Thoracic aorta (tissue), 2 donors: ENCODE results near the gene PLCXD1. TPM values are rescaled to one million over a fixed set of nuclear protein-coding genes. Genes with fewer than 3 reads are reported as not detected.

Experiments
- ATAC-seq: fragments of 150-250 bp; one replicate; pipeline ENCODE4 v1.8.0; 2017; ENCODE audit warnings: low read depth; ENCODE audit not compliant: insufficient number of reproducible peaks, low FRiP score
- DNase-seq: peaks from one replicate; pipeline ENCODE4 v3.0.0-alpha.2; 2020; ENCODE audit warnings: low spot score
- H3K27ac ChIP-seq, 2 donors: fragments of 200-600 bp; sonication (generic); 1 replicate in 1 of 2; 2 replicates in 1 of 2; pipeline ENCODE4 v1.5.1; 2016; ENCODE audit warnings: mild to moderate bottlenecking in 2 of 2, moderate library complexity in 2 of 2
- H3K27me3 ChIP-seq: fragments of 200-600 bp; sonication (generic); replicated peaks from 2 replicates; pipeline ENCODE4 v1.6.0; 2016; ENCODE audit warnings: mild to moderate bottlenecking; ENCODE audit not compliant: insufficient read depth
- H3K36me3 ChIP-seq: fragments of 200-600 bp; sonication (generic); one replicate; pipeline ENCODE4 v1.5.1; 2016
- H3K4me1 ChIP-seq, 2 donors: fragments of 200-600 bp; sonication (generic); 1 replicate in 1 of 2; 2 replicates in 1 of 2; pipeline versions ENCODE4 v1.5.1 to v1.6.0; 2016; ENCODE audit warnings: low read depth in 2 of 2, mild to moderate bottlenecking in 1 of 2; ENCODE audit not compliant: control insufficient read depth in 1 of 2
- H3K4me3 ChIP-seq: fragments of 200-600 bp; sonication (generic); 2 replicates; pipeline ENCODE4 v1.5.1; 2016; ENCODE audit warnings: mild to moderate bottlenecking
- H3K9me3 ChIP-seq: fragments of 200-600 bp; sonication (generic); 2 replicates; pipeline ENCODE4 v1.5.1; 2016
- CTCF ChIP-seq: fragments of 200-600 bp; sonication (generic); IDR thresholded peaks from one replicate; pipeline ENCODE4 v1.5.1; 2019; ENCODE audit warnings: antibody characterized with exemption
- total RNA-seq, 2 donors: library from RNA; depleted of rRNA; stranded (reverse); fragments of >200 nt; gene quantifications; one replicate each; pipeline versions ENCODE4 v1.1.0 to v1.2.3, GENCODE V29; 2016

Gene PLCXD1
- total RNA-seq, 2 donors from 2014 or later, result 14.5 to 29.0 TPM

- TF ChIP-seq CTCF, result no peak
- DNase-seq (no peak), ATAC-seq (no peak)
- H3K27ac ChIP-seq, result no peak overlapping the region
- no peaks in the 10 kb centered on the region for H3K36me3 ChIP-seq
- H3K4me1 ChIP-seq, result no peaks in the 10 kb centered on the region
- H3K27me3 ChIP-seq, result no peaks in the 10 kb centered on the region
- no peak overlapping the region for H3K4me3 ChIP-seq
- H3K9me3 ChIP-seq, result no peaks in the 10 kb centered on the region
Measured at GRCh38 chrX:341541-342101, 60.4 kb downstream of the PLCXD1 start.

- DNase-seq, result no peak
- Histone ChIP-seq H3K27ac (no peak overlapping the region), H3K36me3 (no peaks in the 10 kb centered on the region), H3K4me1 (no peaks in the 10 kb centered on the region), H3K27me3 (no peaks in the 10 kb centered on the region), H3K4me3 (no peak overlapping the region), H3K9me3 (no peaks in the 10 kb centered on the region)
- no peak for TF ChIP-seq CTCF
- no peak for ATAC-seq
Measured at GRCh38 chrX:344371-344901, 63.3 kb downstream of the PLCXD1 start.

DNA sequence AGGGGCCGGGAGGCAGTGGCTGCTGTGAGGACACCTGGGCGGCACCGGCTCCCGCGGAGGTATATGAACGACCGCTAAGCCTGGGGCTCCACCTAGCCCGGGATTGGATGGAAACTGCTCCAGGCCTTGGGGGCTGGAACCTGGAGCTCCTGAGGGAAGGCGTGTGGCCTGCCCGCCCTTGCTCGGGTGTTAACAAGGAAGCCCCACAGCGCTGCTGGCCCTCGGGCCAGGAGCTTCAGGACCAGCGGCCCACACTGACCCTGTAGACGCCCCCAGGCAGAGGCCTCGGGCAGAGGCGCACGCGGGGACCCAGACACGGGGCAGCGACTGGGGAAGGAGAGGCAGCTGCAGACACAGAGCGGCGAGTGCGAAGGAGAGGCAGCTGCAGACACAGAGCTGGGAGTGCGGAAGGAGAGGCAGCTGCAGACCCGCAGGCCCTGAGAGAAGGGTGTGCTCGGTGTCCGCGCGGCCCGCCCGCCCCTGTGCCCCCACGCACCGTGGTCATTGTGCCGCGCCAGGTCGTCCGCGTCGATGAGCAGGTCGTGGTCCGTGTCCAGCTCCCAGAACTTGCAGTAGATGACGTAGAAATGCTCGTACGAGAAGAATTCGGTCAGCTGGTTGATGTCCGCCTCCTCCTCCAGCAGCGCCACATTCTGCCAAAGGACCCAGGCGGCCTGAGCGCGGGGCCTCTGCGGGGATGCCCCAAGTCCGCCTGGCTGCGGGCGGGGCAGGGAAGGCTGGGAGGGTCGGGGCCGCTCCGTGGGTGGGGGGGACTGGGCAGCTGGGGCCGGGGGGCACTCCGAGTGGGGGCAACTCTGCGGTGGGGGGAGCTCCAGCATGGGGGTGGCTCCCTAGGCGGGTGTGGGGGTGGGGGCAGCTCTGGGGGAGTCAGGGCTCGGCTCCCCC, 64.1 kb downstream of the PLCXD1 start:
- TF ChIP-seq CTCF, result no peak
- Histone ChIP-seq H3K4me3 (no peak overlapping the region), H3K27me3 (no peaks in the 10 kb centered on the region), H3K9me3 (no peaks in the 10 kb centered on the region), H3K36me3 (no peaks in the 10 kb centered on the region), H3K4me1 (no peaks in the 10 kb centered on the region), H3K27ac (no peak overlapping the region)
- DNase-seq (no peak), ATAC-seq (no peak)

DNA sequence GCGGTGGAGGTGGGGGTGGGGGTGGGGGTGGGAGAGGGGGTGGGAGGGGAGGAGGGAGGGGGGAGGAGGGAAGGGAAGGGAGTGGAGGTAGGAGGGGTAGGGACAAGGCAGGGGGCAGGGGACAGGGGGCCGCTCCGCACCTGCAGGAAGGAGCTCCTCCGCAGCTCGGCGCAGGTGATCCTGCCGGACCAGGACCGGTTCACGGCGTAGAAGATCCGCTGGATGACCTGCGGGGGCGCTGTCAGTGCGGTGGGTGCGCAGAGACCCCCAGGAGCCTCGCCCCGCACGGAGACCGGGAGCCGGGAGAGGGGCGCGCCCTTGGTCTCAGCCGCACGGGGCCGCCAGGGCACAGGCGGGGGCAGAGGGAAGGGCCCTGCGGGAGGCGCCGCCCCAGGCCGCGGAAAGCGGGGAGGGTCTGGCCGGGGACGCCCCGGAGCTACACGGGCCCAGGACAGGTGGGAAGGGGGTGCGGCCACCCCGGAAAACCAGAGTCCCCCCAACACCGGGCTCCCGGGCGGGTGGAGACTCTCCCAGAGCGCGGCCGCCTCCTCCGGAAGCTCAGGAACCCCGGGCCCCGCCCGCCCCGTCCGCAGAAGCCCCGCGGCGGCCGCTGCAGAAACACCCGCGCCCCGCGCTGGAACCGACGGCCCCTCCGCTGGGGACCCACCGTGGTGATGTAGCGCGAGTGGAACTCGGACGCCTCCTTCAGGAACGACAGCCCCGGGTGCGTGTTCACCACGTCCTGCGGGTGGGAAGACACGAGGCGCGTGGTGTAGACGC, 65.0 kb downstream of the PLCXD1 start:
- ATAC-seq, result no peak
- H3K4me3 ChIP-seq, result no peak overlapping the region
- no peaks in the 10 kb centered on the region for H3K27me3 ChIP-seq
- TF ChIP-seq CTCF, result no peak
- H3K27ac ChIP-seq, result no peak overlapping the region
- no peaks in the 10 kb centered on the region for H3K9me3 ChIP-seq
- no peak for DNase-seq
- no peaks in the 10 kb centered on the region for H3K4me1 ChIP-seq
- H3K36me3 ChIP-seq, result no peaks in the 10 kb centered on the region
